ENCODE data around the gene SLC35B4. TPM values are rescaled to one million over a fixed set of nuclear protein-coding genes. Genes with fewer than 3 reads are reported as not detected.

Gene SLC35B4
- total and polyA plus RNA-seq, 2 donors (not counting 1 experiment from before 2014, with no cell fraction given), result 6.0 to 14.8 TPM

DNA sequence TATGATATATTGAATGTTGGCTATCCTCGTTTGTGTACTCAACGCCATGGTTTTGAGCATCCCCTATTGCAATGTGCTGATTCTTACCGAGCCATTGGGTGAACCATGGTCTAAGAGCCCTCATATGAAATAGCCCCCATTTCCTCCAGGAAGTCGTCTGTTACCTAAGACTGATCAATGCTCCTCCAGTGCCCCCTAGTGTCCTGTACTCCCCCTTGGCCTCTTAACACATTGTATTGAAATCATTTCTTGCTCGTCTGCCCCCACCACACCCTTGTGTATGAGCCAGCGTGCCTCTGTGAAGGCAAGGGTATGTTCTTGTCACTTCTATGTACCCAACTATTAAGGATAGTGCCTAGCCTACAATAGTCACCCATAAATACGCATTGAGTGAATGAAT lies 11.2 kb upstream of the SLC35B4 start:
- no peak overlapping the region for H3K4me3 ChIP-seq (ENCODE audit: control extremely low read depth in 1 of 5, extremely low read depth in 1 of 5, insufficient read depth in 1 of 5, low read depth in 2 of 5, low read length in 4 of 5)
- WGBS (ENCODE audit: insufficient coverage), result 15% methylated on average over 4 of the region's 7 CpGs
- no peak overlapping the region for H3K27ac Mint-ChIP-seq
- H3K9ac ChIP-seq (ENCODE audit: low read length), result no peak overlapping the region
- no peak overlapping the region for H3K27ac ChIP-seq (ENCODE audit: low read length in 2 of 2)
- H3K9me3 Mint-ChIP-seq (ENCODE audit: insufficient read depth), result peaks cover 2% of the 10 kb centered on the region
- H2AFZ ChIP-seq (ENCODE audit: insufficient read depth, low read depth, low read length, poor library complexity, severe bottlenecking), result peak overlapping the region; percentile 34
- H3K27me3 Mint-ChIP-seq, result peaks cover 23% of the 10 kb centered on the region
- no peaks in the 10 kb centered on the region for H4K20me1 ChIP-seq (ENCODE audit: control insufficient read depth, insufficient read depth, low read length, poor library complexity, severe bottlenecking)
- H3K4me2 ChIP-seq (replicated peaks; ENCODE audit: low read depth, low read length, poor library complexity, severe bottlenecking), result no peak overlapping the region
- peak; percentile 79 for ATAC-seq (ENCODE audit: low read depth)
- no peaks in the 10 kb centered on the region for H3K4me1 ChIP-seq (ENCODE audit: control insufficient read depth in 2 of 2, insufficient read depth in 2 of 2, low read length in 2 of 2)
- ChIA-PET CTCF (interaction anchor here (1.0 to 1.1 kb wide), 3 partner anchors 10 to 186 kb away, joined by 3 to 5 read pairs (median 4); no protein-coding TSS in a partner anchor), POLR2A (no interaction called here)
- TF ChIP-seq, protein P1, sequence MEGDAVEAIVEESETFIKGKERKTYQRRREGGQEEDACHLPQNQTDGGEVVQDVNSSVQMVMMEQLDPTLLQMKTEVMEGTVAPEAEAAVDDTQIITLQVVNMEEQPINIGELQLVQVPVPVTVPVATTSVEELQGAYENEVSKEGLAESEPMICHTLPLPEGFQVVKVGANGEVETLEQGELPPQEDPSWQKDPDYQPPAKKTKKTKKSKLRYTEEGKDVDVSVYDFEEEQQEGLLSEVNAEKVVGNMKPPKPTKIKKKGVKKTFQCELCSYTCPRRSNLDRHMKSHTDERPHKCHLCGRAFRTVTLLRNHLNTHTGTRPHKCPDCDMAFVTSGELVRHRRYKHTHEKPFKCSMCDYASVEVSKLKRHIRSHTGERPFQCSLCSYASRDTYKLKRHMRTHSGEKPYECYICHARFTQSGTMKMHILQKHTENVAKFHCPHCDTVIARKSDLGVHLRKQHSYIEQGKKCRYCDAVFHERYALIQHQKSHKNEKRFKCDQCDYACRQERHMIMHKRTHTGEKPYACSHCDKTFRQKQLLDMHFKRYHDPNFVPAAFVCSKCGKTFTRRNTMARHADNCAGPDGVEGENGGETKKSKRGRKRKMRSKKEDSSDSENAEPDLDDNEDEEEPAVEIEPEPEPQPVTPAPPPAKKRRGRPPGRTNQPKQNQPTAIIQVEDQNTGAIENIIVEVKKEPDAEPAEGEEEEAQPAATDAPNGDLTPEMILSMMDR (IDR thresholded peaks at IDR 0.05), result peak; percentile 63
- no peak for TF ChIP-seq EZH2 (IDR thresholded peaks at IDR 0.05; ENCODE audit: borderline replicate concordance, insufficient read depth, low read depth, low read length, poor library complexity, severe bottlenecking)
- DNase-seq, result peak; percentile 77
- peaks cover 0 to 8% (median 0%) of the 10 kb centered on the region in 4 experiments for H3K27me3 ChIP-seq (replicated peaks in 1 of 4; ENCODE audit: control extremely low read depth in 1 of 4, control insufficient read depth in 3 of 4, insufficient read depth in 4 of 4, low read length in 3 of 4)
- no peaks in the 10 kb centered on the region for H3K9me3 ChIP-seq (ENCODE audit: control extremely low read depth in 1 of 3, control insufficient read depth in 2 of 3, insufficient read depth in 1 of 3, low read length in 2 of 3)
- H3K4me3 Mint-ChIP-seq, result no peak overlapping the region
- intact Hi-C loops (cut with micrococcal nuclease), result loop anchor here (5.0 kb wide), 1 partner anchor 186 kb away; no protein-coding TSS in a partner anchor
- peaks cover 4% of the 10 kb centered on the region for H3K4me1 Mint-ChIP-seq
- H3K36me3 ChIP-seq (replicated peaks in 1 of 2; ENCODE audit: control extremely low read depth in 1 of 2, control insufficient read depth in 1 of 2, extremely low read depth in 1 of 2, insufficient read depth in 2 of 2, low read length in 1 of 2), result no peaks in the 10 kb centered on the region
- H3K79me2 ChIP-seq (ENCODE audit: control insufficient read depth, insufficient read depth, low read length), result no peaks in the 10 kb centered on the region

DNA sequence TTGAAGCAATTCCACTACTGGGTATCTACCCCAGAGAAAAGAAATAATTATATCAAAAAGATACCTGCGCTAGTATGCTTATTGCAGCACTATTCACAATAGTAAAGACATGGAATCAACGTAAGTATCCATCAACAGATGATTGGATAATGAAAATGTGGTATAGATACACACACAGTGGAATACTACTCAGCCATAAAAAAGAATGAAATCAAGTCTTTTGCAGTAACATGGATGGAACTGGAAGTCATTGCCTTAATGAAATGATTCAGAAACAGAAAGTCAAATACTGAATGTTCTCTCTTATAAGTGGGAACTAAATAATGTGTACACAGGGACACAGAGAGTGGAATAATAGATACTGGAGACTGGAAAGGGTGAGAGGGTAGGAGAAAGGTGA lies 7.4 kb upstream of the SLC35B4 start:
- Histone ChIP-seq H3K9ac (ENCODE audit: low read length) (no peak overlapping the region), H3K4me2 (replicated peaks; ENCODE audit: low read depth, low read length, poor library complexity, severe bottlenecking) (no peak overlapping the region), H4K20me1 (ENCODE audit: control insufficient read depth, insufficient read depth, low read length, poor library complexity, severe bottlenecking) (no peaks in the 10 kb centered on the region), H3K27ac (ENCODE audit: low read length in 2 of 2) (no peak overlapping the region), H3K4me3 (ENCODE audit: control extremely low read depth in 1 of 5, extremely low read depth in 1 of 5, insufficient read depth in 1 of 5, low read depth in 2 of 5, low read length in 4 of 5) (no peak overlapping the region), H3K27me3 (replicated peaks in 1 of 4; ENCODE audit: control extremely low read depth in 1 of 4, control insufficient read depth in 3 of 4, insufficient read depth in 4 of 4, low read length in 3 of 4) (peaks cover 0 to 4% (median 2%) of the 10 kb centered on the region in 4 experiments), H2AFZ (ENCODE audit: insufficient read depth, low read depth, low read length, poor library complexity, severe bottlenecking) (no peak overlapping the region), H3K36me3 (replicated peaks in 1 of 2; ENCODE audit: control extremely low read depth in 1 of 2, control insufficient read depth in 1 of 2, extremely low read depth in 1 of 2, insufficient read depth in 2 of 2, low read length in 1 of 2) (no peaks in the 10 kb centered on the region), H3K4me1 (ENCODE audit: control insufficient read depth in 2 of 2, insufficient read depth in 2 of 2, low read length in 2 of 2) (no peaks in the 10 kb centered on the region), H3K9me3 (ENCODE audit: control extremely low read depth in 1 of 3, control insufficient read depth in 2 of 3, insufficient read depth in 1 of 3, low read length in 2 of 3) (no peaks in the 10 kb centered on the region), H3K79me2 (ENCODE audit: control insufficient read depth, insufficient read depth, low read length) (no peaks in the 10 kb centered on the region)
- Mint-ChIP-seq H3K4me3 (no peak overlapping the region), H3K9me3 (ENCODE audit: insufficient read depth) (peaks cover 2% of the 10 kb centered on the region), H3K4me1 (peaks cover 4% of the 10 kb centered on the region), H3K27me3 (peaks cover 15% of the 10 kb centered on the region), H3K27ac (no peak overlapping the region)
- ChIA-PET CTCF (no interaction called here), POLR2A (no interaction called here)
- TF ChIP-seq, protein P1 (IDR thresholded peaks at IDR 0.05), result no peak
- intact Hi-C loops (cut with micrococcal nuclease), result no loop called here
- DNase-seq (no peak), ATAC-seq (ENCODE audit: low read depth) (no peak)
- no CpG with 5 or more reads among the region's 2 CpGs for WGBS (ENCODE audit: insufficient coverage)

Measured in B cell (primary cell).